ENCODE data around the gene BRD7. TPM values are rescaled to one million over a fixed set of nuclear protein-coding genes. Genes with fewer than 3 reads are reported as not detected.

BRD7 gene
- total RNA-seq, 1 experiment from 2014 or later, result 45.6 TPM

GRCh38 chr16:50340578-50340977 lies 28.2 kb downstream of the BRD7 start:
- BruUV-seq (replicated peaks), result no TSS peak
- POLR2A ChIA-PET, result no interaction called here

GRCh38 chr16:50338371-50339231 lies 30.2 kb downstream of the BRD7 start:
- BruUV-seq (replicated peaks), result no TSS peak
- H3K4me1 ChIP-seq (ENCODE audit: control insufficient read depth, insufficient read depth, low read length), result no peaks in the 10 kb centered on the region
- DNase-seq (ENCODE audit: low read depth, low spot score) (no peak), ATAC-seq (no peak)
- ChIA-PET CTCF (no interaction called here), POLR2A (no interaction called here)
- H3K9me3 ChIP-seq (ENCODE audit: control insufficient read depth, insufficient read depth, low read depth, low read length), result no peaks in the 10 kb centered on the region
- H3K27me3 ChIP-seq (ENCODE audit: control insufficient read depth, insufficient read depth, low read length), result no peaks in the 10 kb centered on the region
- peaks cover 5% of the 10 kb centered on the region; the same call in 1 of the 2 replicates for H3K36me3 ChIP-seq (ENCODE audit: control insufficient read depth, insufficient read depth, low read length)
- in situ Hi-C loops (cut with HindIII; ENCODE audit: low pct_unique_long_range_greater_than_20kb, low sequenced_read_pairs), result no loop called here
- no peak overlapping the region for H3K27ac ChIP-seq (ENCODE audit: low read length)
- H3K4me3 ChIP-seq (ENCODE audit: low read depth in 2 of 2, low read length in 2 of 2), result no peak overlapping the region
- TF ChIP-seq TCF7L2 (IDR thresholded peaks at IDR 0.05; ENCODE audit: low read depth, low read length) (no peak), CTCF (IDR thresholded peaks at IDR 0.05) (no peak), REST (IDR thresholded peaks at IDR 0.05; ENCODE audit: insufficient read depth in 1 of 2, low read depth in 2 of 2, low read length in 1 of 2) (no peak), POLR2AphosphoS5 (IDR thresholded peaks at IDR 0.05; ENCODE audit: low read depth, low read length) (no peak), SIN3A (IDR thresholded peaks at IDR 0.05; ENCODE audit: borderline replicate concordance, insufficient read depth, low read depth, low read length) (no peak)
- intact Hi-C loops (cut with micrococcal nuclease; ENCODE audit: unreplicated experiment), result no loop called here

More at GRCh38 chr16:50340578-50340977, 28.2 kb downstream of the BRD7 start:
- Histone ChIP-seq H3K27ac (ENCODE audit: low read length) (no peak overlapping the region), H3K4me1 (ENCODE audit: control insufficient read depth, insufficient read depth, low read length) (no peaks in the 10 kb centered on the region), H3K4me3 (ENCODE audit: low read depth in 2 of 2, low read length in 2 of 2) (no peak overlapping the region), H3K9me3 (ENCODE audit: control insufficient read depth, insufficient read depth, low read depth, low read length) (no peaks in the 10 kb centered on the region), H3K27me3 (ENCODE audit: control insufficient read depth, insufficient read depth, low read length) (no peaks in the 10 kb centered on the region), H3K36me3 (ENCODE audit: control insufficient read depth, insufficient read depth, low read length) (peaks cover 5% of the 10 kb centered on the region; the same call in 1 of the 2 replicates)
- ATAC-seq (no peak), DNase-seq (ENCODE audit: low read depth, low spot score) (no peak)
- CTCF ChIA-PET, result no interaction called here
- intact Hi-C loops (cut with micrococcal nuclease; ENCODE audit: unreplicated experiment) (no loop called here), in situ Hi-C loops (cut with HindIII; ENCODE audit: low pct_unique_long_range_greater_than_20kb, low sequenced_read_pairs) (no loop called here)
- TF ChIP-seq SIN3A (IDR thresholded peaks at IDR 0.05; ENCODE audit: borderline replicate concordance, insufficient read depth, low read depth, low read length) (no peak), POLR2AphosphoS5 (IDR thresholded peaks at IDR 0.05; ENCODE audit: low read depth, low read length) (no peak), REST (IDR thresholded peaks at IDR 0.05; ENCODE audit: insufficient read depth in 1 of 2, low read depth in 2 of 2, low read length in 1 of 2) (no peak), CTCF (IDR thresholded peaks at IDR 0.05) (no peak)
